SK-N-MC (cell line): ENCODE results near the gene LDLRAD1.

Experiments used
- EZH2 ChIP-seq: fragments of 200-600 bp; sonication (generic); IDR thresholded peaks from one replicate; pipeline ENCODE4 v1.6.1; 2017; ENCODE audit warnings: antibody characterized with exemption
- FOXP2 ChIP-seq: optimal IDR thresholded peaks from 2 replicates; pipeline ENCODE3; 2011; ENCODE audit warnings: mild to moderate bottlenecking, moderate library complexity; ENCODE audit not compliant: insufficient read depth; ENCODE audit errors: extremely low read length, control extremely low read depth
- POLR2AphosphoS5 ChIP-seq: IDR thresholded peaks from 2 replicates; pipeline ENCODE4 v1.6.1; 2012; ENCODE audit warnings: mild to moderate bottlenecking, low read depth, low read length, borderline replicate concordance

DNA sequence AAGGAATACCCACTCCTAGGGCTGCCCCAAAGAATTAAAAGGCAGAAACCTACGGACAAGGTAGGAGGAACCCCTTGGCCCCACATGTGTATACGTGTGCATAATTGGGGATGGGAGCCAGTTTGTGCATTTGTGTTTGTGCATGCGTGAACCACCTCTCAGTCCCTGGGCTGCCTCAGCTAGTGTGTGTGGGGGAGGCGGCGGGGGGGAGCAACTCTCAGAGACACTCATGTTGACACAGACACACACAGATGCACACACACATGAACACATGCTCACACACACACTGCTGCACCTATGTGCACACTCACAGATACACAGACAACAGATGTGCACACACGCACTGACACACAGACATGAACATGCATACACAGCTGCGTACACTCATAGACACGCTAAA is 5.1 kb downstream of the LDLRAD1 start:
- TF ChIP-seq EZH2 (no peak), POLR2AphosphoS5 (no peak), FOXP2 (no peak)
